K562 (cell line): ENCODE results near the gene HMX1. TPM values are rescaled to one million over a fixed set of nuclear protein-coding genes. Genes with fewer than 3 reads are reported as not detected.
A peak's percentile ranks its signal among the peaks of the same experiment; 100 is the strongest.

Source experiments
- ATAC-seq: fragments of 200-7000 bp; cut with Tn5 transposase; 3 replicates; pipeline ENCODE4 v1.9.1; 2020; ENCODE audit warnings: moderate library complexity
- BruUV-seq: library from RNA; stranded (reverse); fragments of 400-500 nt; replicated peaks from 2 replicates; lab custom pipeline; 2021; lab: Mats Ljungman, UMichigan
- CTCF ChIA-PET: fragments of 300-600 bp; formaldehyde crosslinking; extraction: SDS; loops from one replicate; lab custom pipeline; 2021; ENCODE audit warnings: low intra/inter-chr PET ratio; lab: Yijun Ruan, JAX
- POLR2A ChIA-PET: fragments of 300-600, 350-650 bp; sonication (Branson Sonifier 250); formaldehyde crosslinking; extraction: SDS; loops from one replicate; lab custom pipeline; 2021; ENCODE audit warnings: antibody characterized with exemption, inconsistent platforms; lab: Yijun Ruan, JAX
- DNase-seq, 4 experiments: peaks; one replicate each; pipeline versions ENCODE4 v3.0.0 to v3.0.0-alpha.2; 2011 to 2018; ENCODE audit warnings: low spot score in 3 of 4, mixed read lengths in 3 of 4; ENCODE audit errors: extremely low read depth in 1 of 4
- FAIRE-seq: peaks from 2 replicates; lab custom pipeline; 2011; peaks lifted over from hg19 to GRCh38; lab: Jason Lieb, UNC
- H2AFZ ChIP-seq: 2 replicates; pipeline ENCODE4 v1.6.0; 2011; ENCODE audit warnings: low read depth, low read length, control low read depth, inconsistent platforms
- H3K27ac ChIP-seq: fragments of 200-600 bp; 3 replicates; pipeline ENCODE4 v1.8.0; 2011; ENCODE audit warnings: low read depth, mild to moderate bottlenecking, control low read depth, inconsistent platforms, low read length, moderate library complexity, mixed read lengths; ENCODE audit errors: extremely low read depth
- H3K27me3 ChIP-seq, 2 experiments: fragments of 300-600 bp in 1 of 2; 2 replicates in 1 of 2; 3 replicates in 1 of 2; pipeline versions ENCODE4 v1.6.0 to v1.8.0; 2011; ENCODE audit warnings: inconsistent platforms in 2 of 2, low read length in 2 of 2, mild to moderate bottlenecking in 1 of 2, mixed read lengths in 1 of 2, moderate library complexity in 1 of 2; ENCODE audit not compliant: control insufficient read depth in 2 of 2, insufficient read depth in 2 of 2
- H3K36me3 ChIP-seq: fragments of 300-600 bp; 3 replicates; pipeline ENCODE4 v1.8.0; 2011; ENCODE audit warnings: mild to moderate bottlenecking, low read length, inconsistent platforms; ENCODE audit not compliant: control insufficient read depth, insufficient read depth
- H3K4me1 ChIP-seq, 2 experiments: fragments of 200-600 bp in 1 of 2; replicated peaks in 1 of 2; 2 replicates in 1 of 2; 3 replicates in 1 of 2; pipeline versions ENCODE4 v1.5.1 to v1.8.0; 2011; ENCODE audit warnings: inconsistent platforms in 2 of 2, low read length in 2 of 2, mild to moderate bottlenecking in 1 of 2, mixed read lengths in 1 of 2, moderate library complexity in 1 of 2; ENCODE audit not compliant: control insufficient read depth in 2 of 2, insufficient read depth in 2 of 2
- H3K4me2 ChIP-seq: 2 replicates; pipeline ENCODE4 v1.6.1; 2011; ENCODE audit warnings: low read length, control low read depth, inconsistent platforms, mixed read lengths; ENCODE audit not compliant: insufficient read depth
- H3K4me3 ChIP-seq: fragments of 200-600 bp; sonication (generic), shearing (Covaris generic); 2 replicates; pipeline ENCODE4 v1.5.1; 2016; ENCODE audit warnings: control low read depth, inconsistent platforms
- H3K79me2 ChIP-seq: fragments of 200-600 bp; 3 replicates; pipeline ENCODE4 v1.8.0; 2011; ENCODE audit warnings: low read length, inconsistent platforms; ENCODE audit not compliant: control insufficient read depth, insufficient read depth
- H3K9ac ChIP-seq, 2 experiments: 2 replicates each; pipeline versions ENCODE4 v1.6.0 to v1.6.1; 2011; ENCODE audit warnings: low read depth in 2 of 2, low read length in 2 of 2, control low read depth in 1 of 2, inconsistent platforms in 1 of 2, mild to moderate bottlenecking in 1 of 2, mixed read lengths in 1 of 2; ENCODE audit not compliant: insufficient read depth in 1 of 2
- H3K9me1 ChIP-seq: one replicate; pipeline ENCODE4 v1.6.0; 2011; ENCODE audit warnings: inconsistent platforms, mild to moderate bottlenecking, low read length, moderate library complexity; ENCODE audit not compliant: control insufficient read depth, insufficient read depth
- H3K9me3 ChIP-seq: replicated peaks from 2 replicates; pipeline ENCODE4 v1.5.1; 2011; ENCODE audit warnings: low read depth, low read length, inconsistent platforms; ENCODE audit not compliant: control insufficient read depth, insufficient read depth
- H4K20me1 ChIP-seq: replicated peaks from 2 replicates; pipeline ENCODE4 v1.6.1; 2011; ENCODE audit warnings: low read length, inconsistent platforms, mixed read lengths; ENCODE audit not compliant: control insufficient read depth, insufficient read depth
- CXXC5 ChIP-seq: fragments of 250-450 bp; sonication (Bioruptor Pico); IDR thresholded peaks from 2 replicates; pipeline ENCODE4 v1.8.0; 2022; ENCODE audit warnings: inconsistent platforms, mild to moderate bottlenecking, moderate library complexity
- FOXM1 ChIP-seq, 2 experiments: fragments of 450-650 bp in 1 of 2; sonication (generic) in 1 of 2; formaldehyde crosslinking in 1 of 2; IDR thresholded peaks; 2 replicates each; pipeline versions ENCODE4 v1.6.1 to v1.9.0; 2017 to 2022; ENCODE audit warnings: low read depth in 2 of 2, mild to moderate bottlenecking in 2 of 2, missing genetic modification reagents in 1 of 2, moderate library complexity in 1 of 2
- MAFG ChIP-seq: fragments of 450-650 bp; conservative IDR thresholded peaks from 2 replicates; pipeline ENCODE4 v1.6.1; 2016; ENCODE audit warnings: missing genetic modification characterization, missing compliant biosample characterization
- PML ChIP-seq: IDR thresholded peaks from 2 replicates; pipeline ENCODE4 v1.6.1; 2012; ENCODE audit warnings: low read length, inconsistent platforms
- PTRF ChIP-seq: fragments of 450-650 bp; IDR thresholded peaks from 2 replicates; pipeline ENCODE4 v1.6.1; 2016; ENCODE audit warnings: mild to moderate bottlenecking, missing genetic modification characterization, missing compliant biosample characterization
- RBM22 ChIP-seq: fragments of 200-400 bp; formaldehyde crosslinking; IDR thresholded peaks from 2 replicates; pipeline ENCODE4 v1.6.1; 2018; ENCODE audit warnings: low read length, low read depth; ENCODE audit not compliant: poor library complexity, severe bottlenecking
- U2AF2 ChIP-seq: fragments of 200-400 bp; formaldehyde crosslinking; optimal IDR thresholded peaks from 2 replicates; pipeline ENCODE3; 2017; ENCODE audit warnings: low read depth, mild to moderate bottlenecking, low read length
- ZBTB49 ChIP-seq: sonication (generic); formaldehyde crosslinking; IDR thresholded peaks from 2 replicates; pipeline ENCODE4 v1.8.0; 2022; ENCODE audit warnings: missing genetic modification reagents, mild to moderate bottlenecking, borderline replicate concordance
- ZNF277 ChIP-seq: fragments of 250-450 bp; sonication (Bioruptor Pico); IDR thresholded peaks from 2 replicates; pipeline ENCODE4 v1.8.0; 2022; ENCODE audit warnings: inconsistent platforms, mild to moderate bottlenecking, moderate library complexity, borderline replicate concordance
- ZNF398 ChIP-seq: fragments of 250-450 bp; sonication (Bioruptor Pico); IDR thresholded peaks from 2 replicates; pipeline ENCODE4 v1.8.0; 2021; ENCODE audit warnings: moderate library complexity, mild to moderate bottlenecking, inconsistent platforms
- ZNF76 ChIP-seq: fragments of 250-450 bp; sonication (Bioruptor Pico); IDR thresholded peaks from 2 replicates; pipeline ENCODE4 v1.4.0; 2020; ENCODE audit warnings: mild to moderate bottlenecking, moderate library complexity, borderline replicate concordance
- WGBS: fragments of 100-300 bp; shearing (Covaris generic); methylation state at CpG from one replicate; pipeline ENCODE4 v1.1.6; 2016; ENCODE audit warnings: low coverage, mixed read lengths; ENCODE audit not compliant: insufficient coverage; ENCODE audit errors: missing lambda C conversion rate; 5-methylcytosine and 5-hydroxymethylcytosine counted together
- in situ Hi-C: fragments of 300-500 bp; cut with MboI; formaldehyde crosslinking; loops from 4 replicates; pipeline ENCODE4 v1.15.0; 2018; ENCODE audit warnings: inconsistent platforms, mixed read lengths
- intact Hi-C: fragments of 100-400 bp; cut with micrococcal nuclease; formaldehyde crosslinking; loops from 2 replicates; pipeline ENCODE4 v1.14.2; 2022
- polyA plus RNA-seq, 8 experiments: library from polyadenylated mRNA; depleted of rRNA in 4 of 8; stranded (reverse) in 5 of 8; unstranded in 3 of 8; fragments of >200 nt; fragmentation: Nextera tagmentation in 2 of 8; fragmentation: Illumina TruSeq in 1 of 8; extraction: Ambion mirVana in 2 of 8; extraction: Trizol in 1 of 8; gene quantifications; 2 replicates each; pipeline versions ENCODE4 v1.2.1 to v1.2.3, GENCODE V29; 2011 to 2014; ENCODE audit warnings: inconsistent platforms in 1 of 8, missing spikeins in 1 of 8
- total RNA-seq, 7 experiments: library from RNA; depleted of rRNA in 6 of 7; stranded (reverse); fragments of >200 nt in 6 of 7; fragmentation: Illumina TruSeq in 2 of 7; extraction: Trizol in 2 of 7; gene quantifications; 2 replicates each; pipeline versions ENCODE4 v1.2.1 to v1.2.3, GENCODE V29; 2011 to 2021; ENCODE audit warnings: low replicate concordance in 1 of 7

Gene HMX1
- total and polyA plus RNA-seq, 9 of the 15 experiments (the other 6 are each of a cell fraction or from before 2014, with no cell fraction given) = not detected

GRCh38 chr4:8856835-8857621, 14.6 kb downstream of the HMX1 start (continued):
- no peak for TF ChIP-seq ZBTB49 (CRISPR knock-in tag)
- TF ChIP-seq RBM22 = no peak
- no peak for TF ChIP-seq FOXM1 (IDR thresholded peaks at IDR 0.05; ENCODE audit: low read depth)
- TF ChIP-seq FOXM1 (CRISPR knock-in tag; IDR thresholded peaks at IDR 0.05; ENCODE audit: low read depth) = no peak
- no peak for TF ChIP-seq CXXC5 (CRISPR knock-in tag)
- TF ChIP-seq PML = no peak

- Histone ChIP-seq H3K4me3 (no peak overlapping the region), H3K4me2 (no peak overlapping the region), H4K20me1 (no peaks in the 10 kb centered on the region), H3K4me1 (peaks cover 0 to 4% of the 10 kb centered on the region in 2 experiments; a peak in 1 of 5 replicates), H3K36me3 (no peaks in the 10 kb centered on the region), H3K27me3 (peaks cover 8 to 62% of the 10 kb centered on the region in 2 experiments; a peak in 4 of 5 replicates), H3K9me1 (no peaks in the 10 kb centered on the region), H3K9me3 (no peaks in the 10 kb centered on the region), H3K79me2 (no peaks in the 10 kb centered on the region), H3K9ac (no peak overlapping the region), H2AFZ (no peak overlapping the region), H3K27ac (no peak overlapping the region)
- peak; percentile 32; the same call in 2 of the 3 replicates for ATAC-seq
- CTCF ChIA-PET = no interaction called here
- 4% methylated on average over 9 of the region's 9 CpGs for WGBS
- in situ Hi-C loops (no loop called here), intact Hi-C loops (no loop called here)
- POLR2A ChIA-PET = interaction anchor here (1.1 kb wide), 1 partner anchor 24 kb away, joined by 3 read pairs; no protein-coding TSS in a partner anchor
- peak in 2 of 4 experiments; percentile 26 for DNase-seq
- no peak for FAIRE-seq
- BruUV-seq = no TSS peak
- TF ChIP-seq ZNF398 (no peak), U2AF2 (no peak), ZNF76 (no peak), ZNF277 (CRISPR knock-in tag) (no peak), MAFG (tag) (no peak), PTRF (tag) (no peak)
Measured at GRCh38 chr4:8855818-8856245, 15.8 kb downstream of the HMX1 start.
